Subcutaneous abdominal adipose tissue (tissue), 5 donors: ENCODE results near the gene STARD9.
A peak's percentile ranks its signal among the peaks of the same experiment; 100 is the strongest.

ENCODE experiments used
- H3K27ac ChIP-seq: one replicate; pipeline ENCODE4 v1.7.0; 2013; ENCODE audit warnings: low read depth, mild to moderate bottlenecking, inconsistent platforms, low read length, moderate library complexity
- H3K27me3 ChIP-seq, 5 donors: one replicate each; pipeline ENCODE4 v1.7.0; 2013; ENCODE audit warnings: low read length in 5 of 5, inconsistent platforms in 1 of 5; ENCODE audit not compliant: control insufficient read depth in 5 of 5, insufficient read depth in 4 of 5
- H3K36me3 ChIP-seq, 5 donors: one replicate each; pipeline ENCODE4 v1.7.0; 2013; ENCODE audit warnings: low read length in 5 of 5; ENCODE audit not compliant: control insufficient read depth in 5 of 5, insufficient read depth in 5 of 5
- H3K4me1 ChIP-seq, 5 donors: one replicate each; pipeline ENCODE4 v1.7.0; 2013; ENCODE audit warnings: low read length in 5 of 5, mild to moderate bottlenecking in 3 of 5, moderate library complexity in 1 of 5; ENCODE audit not compliant: control insufficient read depth in 5 of 5, insufficient read depth in 5 of 5
- H3K4me3 ChIP-seq, 5 donors: one replicate each; pipeline ENCODE4 v1.7.0; 2013; ENCODE audit warnings: low read length in 5 of 5, low read depth in 1 of 5
- H3K9ac ChIP-seq, 5 donors: one replicate each; pipeline ENCODE4 v1.7.0; 2013; ENCODE audit warnings: low read length in 5 of 5, mild to moderate bottlenecking in 4 of 5, moderate library complexity in 3 of 5
- H3K9me3 ChIP-seq, 5 donors: one replicate each; pipeline ENCODE4 v1.7.0; 2013; ENCODE audit warnings: low read length in 5 of 5; ENCODE audit not compliant: control insufficient read depth in 5 of 5
- donor health status: healthy.
- donor health status: healthy.
- donor health status: healthy.
- donor health status: healthy.
- donor health status: healthy.

Gene STARD9

GRCh38 chr15:42575188-42576039 is at the start of gene STARD9:
Gene STARD9 (plus strand): TSS chr15:42575606. CDS start chr15:42575716, 110 bp downstream.
- H3K9me3 ChIP-seq = no peaks in the 10 kb centered on the region
- peak within 1 kb of the TSS; percentile 74 for H3K27ac ChIP-seq
- H3K9ac ChIP-seq = peak within 1 kb of the TSS; percentile 33 to 81 (median 68)
- no peaks in the 10 kb centered on the region for H3K27me3 ChIP-seq
- no peaks in the 10 kb centered on the region for H3K36me3 ChIP-seq
- H3K4me1 ChIP-seq = peaks cover 2 to 36% (median 29%) of the 10 kb centered on the region in 5 donors
- H3K4me3 ChIP-seq = peak within 1 kb of the TSS; percentile 81 to 93 (median 87)

GRCh38 chr15:42528970-42529369 is 46.4 kb upstream of the STARD9 start:
- no peak overlapping the region for H3K4me3 ChIP-seq
- no peak overlapping the region for H3K9ac ChIP-seq
- H3K4me1 ChIP-seq = no peaks in the 10 kb centered on the region
- H3K27ac ChIP-seq = no peak overlapping the region
- peaks cover 32 to 67% (median 51%) of the 10 kb centered on the region in 5 donors for H3K36me3 ChIP-seq
- no peaks in the 10 kb centered on the region for H3K27me3 ChIP-seq
- no peaks in the 10 kb centered on the region for H3K9me3 ChIP-seq

GRCh38 chr15:42533246-42533645 is 42.2 kb upstream of the STARD9 start:
- no peak overlapping the region for H3K4me3 ChIP-seq
- no peaks in the 10 kb centered on the region for H3K9me3 ChIP-seq
- no peaks in the 10 kb centered on the region for H3K4me1 ChIP-seq
- H3K27me3 ChIP-seq = no peaks in the 10 kb centered on the region
- H3K9ac ChIP-seq = no peak overlapping the region
- no peak overlapping the region for H3K27ac ChIP-seq
- peaks cover 29 to 77% (median 54%) of the 10 kb centered on the region in 5 donors for H3K36me3 ChIP-seq

GRCh38 chr15:42544853-42545629 is 30.4 kb upstream of the STARD9 start:
- peaks cover 18 to 42% (median 20%) of the 10 kb centered on the region in 5 donors for H3K36me3 ChIP-seq

GRCh38 chr15:42547918-42548248 is 27.5 kb upstream of the STARD9 start:
- H3K4me3 ChIP-seq = peak overlapping the region; percentile 97 to 99 (median 98)
- H3K4me1 ChIP-seq = peaks cover 0 to 29% (median 20%) of the 10 kb centered on the region in 5 donors
- H3K9ac ChIP-seq = peak overlapping the region; percentile 92 to 99 (median 97)
- no peaks in the 10 kb centered on the region for H3K9me3 ChIP-seq
- peak overlapping the region; percentile 89 for H3K27ac ChIP-seq
- H3K27me3 ChIP-seq = no peaks in the 10 kb centered on the region
- peaks cover 14 to 26% (median 17%) of the 10 kb centered on the region in 5 donors for H3K36me3 ChIP-seq

More at GRCh38 chr15:42544853-42545629, 30.4 kb upstream of the STARD9 start:
- H3K4me3 ChIP-seq = no peak overlapping the region
- H3K9me3 ChIP-seq = no peaks in the 10 kb centered on the region
- no peak overlapping the region for H3K9ac ChIP-seq
- peaks cover 0 to 24% (median 18%) of the 10 kb centered on the region in 5 donors for H3K4me1 ChIP-seq
- H3K27ac ChIP-seq = no peak overlapping the region
- no peaks in the 10 kb centered on the region for H3K27me3 ChIP-seq

GRCh38 chr15:42548249-42549031 is 27.0 kb upstream of the STARD9 start, which contains the start of the genes HAUS2 and LRRC57:
Gene HAUS2 (plus strand): TSS chr15:42548838. CDS start chr15:42548873, 35 bp downstream.
Gene LRRC57 (minus strand): TSS chr15:42548793. CDS start chr15:42548434, 359 bp downstream.
- Histone ChIP-seq H3K9me3 (no peaks in the 10 kb centered on the region), H3K36me3 (peaks cover 13 to 21% (median 16%) of the 10 kb centered on the region in 5 donors), H3K27ac (peak within 1 kb of the TSS; percentile 89), H3K4me3 (peak within 1 kb of the TSS; percentile 97 to 99 (median 98)), H3K4me1 (peaks cover 0 to 29% (median 20%) of the 10 kb centered on the region in 5 donors), H3K9ac (peak within 1 kb of the TSS; percentile 92 to 99 (median 97)), H3K27me3 (no peaks in the 10 kb centered on the region)

GRCh38 chr15:42549032-42549491 is 26.3 kb upstream of the STARD9 start:
- Histone ChIP-seq H3K9ac (peak overlapping the region; percentile 92 to 99 (median 97)), H3K4me1 (peaks cover 0 to 29% (median 20%) of the 10 kb centered on the region in 5 donors), H3K27ac (peak overlapping the region; percentile 89), H3K4me3 (peak overlapping the region; percentile 97 to 99 (median 98)), H3K36me3 (peaks cover 6 to 15% (median 10%) of the 10 kb centered on the region in 5 donors), H3K27me3 (no peaks in the 10 kb centered on the region), H3K9me3 (no peaks in the 10 kb centered on the region)

GRCh38 chr15:42549741-42550392 is 25.5 kb upstream of the STARD9 start:
- peaks cover 0 to 29% (median 20%) of the 10 kb centered on the region in 5 donors for H3K4me1 ChIP-seq
- peak overlapping the region; percentile 18 to 99 (median 44) for H3K4me3 ChIP-seq
- H3K9ac ChIP-seq = peak overlapping the region in 2 of 5 donors; percentile 92 to 99
- H3K27me3 ChIP-seq = no peaks in the 10 kb centered on the region
- peaks cover 0 to 9% (median 4%) of the 10 kb centered on the region in 5 donors for H3K36me3 ChIP-seq
- no peaks in the 10 kb centered on the region for H3K9me3 ChIP-seq
- H3K27ac ChIP-seq = peak overlapping the region; percentile 89

- peaks cover 0 to 12% (median 9%) of the 10 kb centered on the region in 5 donors for H3K4me1 ChIP-seq
- H3K9ac ChIP-seq = no peak overlapping the region
- H3K9me3 ChIP-seq = no peaks in the 10 kb centered on the region
- no peak overlapping the region for H3K27ac ChIP-seq
- no peak overlapping the region for H3K4me3 ChIP-seq
- peaks cover 0 to 4% (median under 1%) of the 10 kb centered on the region in 5 donors for H3K36me3 ChIP-seq
- no peaks in the 10 kb centered on the region for H3K27me3 ChIP-seq
These were observed 21.9 kb upstream of the STARD9 start for GRCh38 chr15:42553554-42553953.
